ENCODE measurements around the gene AMY2A.
"Not testable (repeated sequence)": the region's sequence is repeated elsewhere in the genome, so short reads cannot be mapped to it uniquely, and the experiment has no call there.

DNA sequence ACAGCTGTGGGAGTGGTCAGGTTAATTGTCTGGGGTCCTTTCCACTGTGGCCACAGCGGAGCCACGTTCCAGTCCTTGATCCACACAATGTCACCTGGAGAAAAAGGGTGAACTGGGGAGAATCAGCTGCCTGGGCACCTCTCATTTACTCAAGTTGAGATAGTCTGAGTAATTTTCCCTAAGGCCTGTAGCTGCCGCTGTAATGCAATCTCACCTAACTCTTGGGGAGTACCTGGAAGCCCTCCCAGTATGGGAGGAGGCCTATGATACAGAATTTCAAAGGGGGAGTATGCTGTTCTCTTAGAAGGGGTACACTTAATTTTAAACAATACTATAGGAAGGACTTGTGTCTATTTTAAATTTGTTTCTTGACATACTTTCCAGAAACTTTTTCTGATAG, 33.1 kb downstream of the AMY2A start:
- not testable (repeated sequence) for TF ChIP-seq SUZ12 (IDR thresholded peaks at IDR 0.05; ENCODE audit: extremely low read depth, insufficient read depth, insufficient read length); YY1 (IDR thresholded peaks at IDR 0.05; ENCODE audit: insufficient read depth, insufficient read length)

Measured in NT2/D1 (cell line).